ENCODE results near the gene LDLRAP1.
"Not testable (repeated sequence)": the region's sequence is repeated elsewhere in the genome, so short reads cannot be mapped to it uniquely, and the experiment has no call there.

Gene LDLRAP1

GRCh38 chr1:25599969-25600610 lies 56.7 kb downstream of the LDLRAP1 start:
- Histone ChIP-seq H3K36me3 (ENCODE audit: control insufficient read depth, insufficient read depth, low read length) (no peaks in the 10 kb centered on the region), H3K9ac (ENCODE audit: low read length) (no peak overlapping the region), H3K27ac (ENCODE audit: low read depth, low read length) (no peak overlapping the region), H3K4me1 (ENCODE audit: control insufficient read depth, insufficient read depth, low read length) (no peaks in the 10 kb centered on the region), H3K9me3 (ENCODE audit: control insufficient read depth, insufficient read depth, low read depth, low read length) (peaks cover 20% of the 10 kb centered on the region), H3K27me3 (ENCODE audit: control insufficient read depth, insufficient read depth, low read length) (no peaks in the 10 kb centered on the region), H3K4me3 (ENCODE audit: low read depth, low read length) (no peak overlapping the region)

GRCh38 chr1:25600971-25601699 lies 57.7 kb downstream of the LDLRAP1 start:
- H3K9me3 ChIP-seq (ENCODE audit: control insufficient read depth, insufficient read depth, low read depth, low read length) = peaks cover 20% of the 10 kb centered on the region
- not testable (repeated sequence) for H3K4me1 ChIP-seq (ENCODE audit: control insufficient read depth, insufficient read depth, low read length); H3K9ac ChIP-seq (ENCODE audit: low read length); H3K27me3 ChIP-seq (ENCODE audit: control insufficient read depth, insufficient read depth, low read length); H3K4me3 ChIP-seq (ENCODE audit: low read depth, low read length); H3K27ac ChIP-seq (ENCODE audit: low read depth, low read length); H3K36me3 ChIP-seq (ENCODE audit: control insufficient read depth, insufficient read depth, low read length)

- not testable (repeated sequence) for H3K4me1 ChIP-seq (ENCODE audit: control insufficient read depth, insufficient read depth, low read length); H3K36me3 ChIP-seq (ENCODE audit: control insufficient read depth, insufficient read depth, low read length); H3K9ac ChIP-seq (ENCODE audit: low read length); H3K4me3 ChIP-seq (ENCODE audit: low read depth, low read length); H3K27me3 ChIP-seq (ENCODE audit: control insufficient read depth, insufficient read depth, low read length); H3K27ac ChIP-seq (ENCODE audit: low read depth, low read length); H3K9me3 ChIP-seq (ENCODE audit: control insufficient read depth, insufficient read depth, low read depth, low read length)
These were observed 60.6 kb downstream of the LDLRAP1 start for GRCh38 chr1:25603779-25604538.

GRCh38 chr1:25607123-25607522 lies 63.7 kb downstream of the LDLRAP1 start:
- H3K4me1 ChIP-seq (ENCODE audit: control insufficient read depth, insufficient read depth, low read length) = peaks cover 6% of the 10 kb centered on the region; the same call in 1 of the 2 replicates
- H3K27ac ChIP-seq (ENCODE audit: low read depth, low read length) = no peak overlapping the region
- no peak overlapping the region for H3K9ac ChIP-seq (ENCODE audit: low read length)
- H3K36me3 ChIP-seq (ENCODE audit: control insufficient read depth, insufficient read depth, low read length) = no peaks in the 10 kb centered on the region
- peaks cover 4% of the 10 kb centered on the region; the same call in 1 of the 2 replicates for H3K27me3 ChIP-seq (ENCODE audit: control insufficient read depth, insufficient read depth, low read length)
- H3K4me3 ChIP-seq (ENCODE audit: low read depth, low read length) = no peak overlapping the region
- H3K9me3 ChIP-seq (ENCODE audit: control insufficient read depth, insufficient read depth, low read depth, low read length) = 0 out of 2 replicates have a peak, but pooled peaks cover 2% of the 10 kb centered on the region

- no peak overlapping the region for H3K4me3 ChIP-seq (ENCODE audit: low read depth, low read length)
- peaks cover 9% of the 10 kb centered on the region for H3K27me3 ChIP-seq (ENCODE audit: control insufficient read depth, insufficient read depth, low read length)
- no peak overlapping the region for H3K27ac ChIP-seq (ENCODE audit: low read depth, low read length)
- H3K9me3 ChIP-seq (ENCODE audit: control insufficient read depth, insufficient read depth, low read depth, low read length) = no peaks in the 10 kb centered on the region
- H3K36me3 ChIP-seq (ENCODE audit: control insufficient read depth, insufficient read depth, low read length) = no peaks in the 10 kb centered on the region
- H3K4me1 ChIP-seq (ENCODE audit: control insufficient read depth, insufficient read depth, low read length) = peaks cover 6% of the 10 kb centered on the region; the same call in 1 of the 2 replicates
- H3K9ac ChIP-seq (ENCODE audit: low read length) = no peak overlapping the region
These were observed 65.2 kb downstream of the LDLRAP1 start for GRCh38 chr1:25608488-25609178.

GRCh38 chr1:25609921-25610320 lies 66.5 kb downstream of the LDLRAP1 start:
- Histone ChIP-seq H3K4me3 (ENCODE audit: low read depth, low read length) (no peak overlapping the region), H3K4me1 (ENCODE audit: control insufficient read depth, insufficient read depth, low read length) (peaks cover 6% of the 10 kb centered on the region; the same call in 1 of the 2 replicates), H3K36me3 (ENCODE audit: control insufficient read depth, insufficient read depth, low read length) (no peaks in the 10 kb centered on the region), H3K27me3 (ENCODE audit: control insufficient read depth, insufficient read depth, low read length) (peaks cover 17% of the 10 kb centered on the region), H3K9me3 (ENCODE audit: control insufficient read depth, insufficient read depth, low read depth, low read length) (no peaks in the 10 kb centered on the region), H3K27ac (ENCODE audit: low read depth, low read length) (no peak overlapping the region), H3K9ac (ENCODE audit: low read length) (no peak overlapping the region)

GRCh38 chr1:25610822-25611630 lies 67.6 kb downstream of the LDLRAP1 start:
- H3K9ac ChIP-seq (ENCODE audit: low read length) = no peak overlapping the region
- peaks cover 12% of the 10 kb centered on the region for H3K4me1 ChIP-seq (ENCODE audit: control insufficient read depth, insufficient read depth, low read length)
- no peak overlapping the region for H3K27ac ChIP-seq (ENCODE audit: low read depth, low read length)
- no peak overlapping the region for H3K4me3 ChIP-seq (ENCODE audit: low read depth, low read length)
- peaks cover 27% of the 10 kb centered on the region for H3K27me3 ChIP-seq (ENCODE audit: control insufficient read depth, insufficient read depth, low read length)
- H3K36me3 ChIP-seq (ENCODE audit: control insufficient read depth, insufficient read depth, low read length) = no peaks in the 10 kb centered on the region
- no peaks in the 10 kb centered on the region for H3K9me3 ChIP-seq (ENCODE audit: control insufficient read depth, insufficient read depth, low read depth, low read length)

GRCh38 chr1:25611843-25612242 lies 68.4 kb downstream of the LDLRAP1 start:
- Histone ChIP-seq H3K9ac (ENCODE audit: low read length) (no peak overlapping the region), H3K27me3 (ENCODE audit: control insufficient read depth, insufficient read depth, low read length) (peaks cover 27% of the 10 kb centered on the region), H3K9me3 (ENCODE audit: control insufficient read depth, insufficient read depth, low read depth, low read length) (no peaks in the 10 kb centered on the region), H3K27ac (ENCODE audit: low read depth, low read length) (no peak overlapping the region), H3K4me1 (ENCODE audit: control insufficient read depth, insufficient read depth, low read length) (peaks cover 12% of the 10 kb centered on the region), H3K36me3 (ENCODE audit: control insufficient read depth, insufficient read depth, low read length) (no peaks in the 10 kb centered on the region), H3K4me3 (ENCODE audit: low read depth, low read length) (no peak overlapping the region)

- Histone ChIP-seq H3K4me1 (ENCODE audit: control insufficient read depth, insufficient read depth, low read length) (peaks cover 12% of the 10 kb centered on the region), H3K36me3 (ENCODE audit: control insufficient read depth, insufficient read depth, low read length) (no peaks in the 10 kb centered on the region), H3K9ac (ENCODE audit: low read length) (no peak overlapping the region), H3K27me3 (ENCODE audit: control insufficient read depth, insufficient read depth, low read length) (peaks cover 27% of the 10 kb centered on the region), H3K9me3 (ENCODE audit: control insufficient read depth, insufficient read depth, low read depth, low read length) (no peaks in the 10 kb centered on the region), H3K4me3 (ENCODE audit: low read depth, low read length) (no peak overlapping the region), H3K27ac (ENCODE audit: low read depth, low read length) (no peak overlapping the region)
These were observed 69.0 kb downstream of the LDLRAP1 start for GRCh38 chr1:25612421-25612820.

GRCh38 chr1:25613091-25613490 lies 69.7 kb downstream of the LDLRAP1 start:
- Histone ChIP-seq H3K36me3 (ENCODE audit: control insufficient read depth, insufficient read depth, low read length) (no peaks in the 10 kb centered on the region), H3K27ac (ENCODE audit: low read depth, low read length) (no peak overlapping the region), H3K4me1 (ENCODE audit: control insufficient read depth, insufficient read depth, low read length) (peaks cover 12% of the 10 kb centered on the region), H3K27me3 (ENCODE audit: control insufficient read depth, insufficient read depth, low read length) (peaks cover 34% of the 10 kb centered on the region), H3K9ac (ENCODE audit: low read length) (no peak overlapping the region), H3K4me3 (ENCODE audit: low read depth, low read length) (no peak overlapping the region), H3K9me3 (ENCODE audit: control insufficient read depth, insufficient read depth, low read depth, low read length) (no peaks in the 10 kb centered on the region)
